ENCODE results near the gene DNASE2B.

- no peak for TF ChIP-seq CTCF (IDR thresholded peaks at IDR 0.05)
- TF ChIP-seq, protein P1, sequence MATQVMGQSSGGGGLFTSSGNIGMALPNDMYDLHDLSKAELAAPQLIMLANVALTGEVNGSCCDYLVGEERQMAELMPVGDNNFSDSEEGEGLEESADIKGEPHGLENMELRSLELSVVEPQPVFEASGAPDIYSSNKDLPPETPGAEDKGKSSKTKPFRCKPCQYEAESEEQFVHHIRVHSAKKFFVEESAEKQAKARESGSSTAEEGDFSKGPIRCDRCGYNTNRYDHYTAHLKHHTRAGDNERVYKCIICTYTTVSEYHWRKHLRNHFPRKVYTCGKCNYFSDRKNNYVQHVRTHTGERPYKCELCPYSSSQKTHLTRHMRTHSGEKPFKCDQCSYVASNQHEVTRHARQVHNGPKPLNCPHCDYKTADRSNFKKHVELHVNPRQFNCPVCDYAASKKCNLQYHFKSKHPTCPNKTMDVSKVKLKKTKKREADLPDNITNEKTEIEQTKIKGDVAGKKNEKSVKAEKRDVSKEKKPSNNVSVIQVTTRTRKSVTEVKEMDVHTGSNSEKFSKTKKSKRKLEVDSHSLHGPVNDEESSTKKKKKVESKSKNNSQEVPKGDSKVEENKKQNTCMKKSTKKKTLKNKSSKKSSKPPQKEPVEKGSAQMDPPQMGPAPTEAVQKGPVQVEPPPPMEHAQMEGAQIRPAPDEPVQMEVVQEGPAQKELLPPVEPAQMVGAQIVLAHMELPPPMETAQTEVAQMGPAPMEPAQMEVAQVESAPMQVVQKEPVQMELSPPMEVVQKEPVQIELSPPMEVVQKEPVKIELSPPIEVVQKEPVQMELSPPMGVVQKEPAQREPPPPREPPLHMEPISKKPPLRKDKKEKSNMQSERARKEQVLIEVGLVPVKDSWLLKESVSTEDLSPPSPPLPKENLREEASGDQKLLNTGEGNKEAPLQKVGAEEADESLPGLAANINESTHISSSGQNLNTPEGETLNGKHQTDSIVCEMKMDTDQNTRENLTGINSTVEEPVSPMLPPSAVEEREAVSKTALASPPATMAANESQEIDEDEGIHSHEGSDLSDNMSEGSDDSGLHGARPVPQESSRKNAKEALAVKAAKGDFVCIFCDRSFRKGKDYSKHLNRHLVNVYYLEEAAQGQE (IDR thresholded peaks at IDR 0.05), result no peak
- TF ChIP-seq SREBF2 (IDR thresholded peaks at IDR 0.05), result no peak
Measured at GRCh38 chr1:84382127-84382526, 16.2 kb upstream of the DNASE2B start.

Measured in A549 (cell line).